SK-N-SH (cell line): ENCODE data around the gene SHROOM3. TPM values are rescaled to one million over a fixed set of nuclear protein-coding genes. Genes with fewer than 3 reads are reported as not detected.

ENCODE experiments used
- CTCF ChIA-PET: fragments of 300-600, 350-600 bp; formaldehyde crosslinking; extraction: SDS; loops from one replicate; lab custom pipeline; 2021; lab: Yijun Ruan, JAX
- POLR2A ChIA-PET: fragments of 350-600 bp; sonication (Branson Sonifier 250); formaldehyde crosslinking; extraction: SDS; loops from one replicate; lab custom pipeline; 2020; ENCODE audit warnings: antibody characterized with exemption, inconsistent platforms; lab: Yijun Ruan, JAX
- DNase-seq: peaks from one replicate; pipeline ENCODE4 v3.0.0; 2012
- H2AFZ ChIP-seq: fragments of 200-600 bp; sonication (generic); 2 replicates; pipeline ENCODE4 v1.8.1; 2016; ENCODE audit warnings: antibody characterized with exemption, mild to moderate bottlenecking, low read depth
- H3F3A ChIP-seq: fragments of 200-600 bp; sonication (generic); replicated peaks from 2 replicates; pipeline ENCODE3; 2016; ENCODE audit warnings: antibody characterized with exemption, mild to moderate bottlenecking; ENCODE audit not compliant: insufficient read depth
- H3K27ac ChIP-seq, 2 experiments: fragments of 200-500 bp in 1 of 2; fragments of 200-600 bp in 1 of 2; sonication (Bioruptor generic) in 1 of 2; sonication (generic), shearing (Covaris generic) in 1 of 2; 2 replicates each; pipeline versions ENCODE4 v1.5.1 to v1.6.1; 2014 to 2016; ENCODE audit warnings: low read depth in 2 of 2, inconsistent platforms in 1 of 2, low read length in 1 of 2, mild to moderate bottlenecking in 1 of 2, mixed read lengths in 1 of 2
- H3K27me3 ChIP-seq: fragments of 200-600 bp; sonication (generic), shearing (Covaris generic); 2 replicates; pipeline ENCODE4 v1.6.1; 2016; ENCODE audit warnings: mixed run types; ENCODE audit not compliant: insufficient read depth
- H3K36me3 ChIP-seq, 2 experiments: fragments of 200-500 bp in 1 of 2; fragments of 200-600 bp in 1 of 2; sonication (Bioruptor generic) in 1 of 2; sonication (generic) in 1 of 2; replicated peaks in 1 of 2; 2 replicates each; pipeline versions ENCODE3 to v1.5.1; 2014 to 2016; ENCODE audit warnings: low read length in 1 of 2, mild to moderate bottlenecking in 1 of 2; ENCODE audit not compliant: insufficient read depth in 2 of 2, control insufficient read depth in 1 of 2
- H3K4me1 ChIP-seq, 2 experiments: fragments of 200-500 bp in 1 of 2; fragments of 200-600 bp in 1 of 2; sonication (Bioruptor generic) in 1 of 2; sonication (generic), shearing (Covaris generic) in 1 of 2; 2 replicates each; pipeline versions ENCODE4 v1.5.1 to v1.6.1; 2014 to 2016; ENCODE audit warnings: low read depth in 1 of 2, low read length in 1 of 2, mixed run types in 1 of 2; ENCODE audit not compliant: insufficient read depth in 2 of 2, control insufficient read depth in 1 of 2
- H3K4me2 ChIP-seq: fragments of 200-600 bp; sonication (generic), shearing (Covaris generic); 2 replicates; pipeline ENCODE4 v1.6.1; 2017; ENCODE audit warnings: mixed run types
- H3K4me3 ChIP-seq, 2 experiments: fragments of 200-500 bp in 1 of 2; fragments of 200-600 bp in 1 of 2; sonication (Bioruptor generic) in 1 of 2; sonication (generic), shearing (Covaris generic) in 1 of 2; 2 replicates each; pipeline versions ENCODE4 v1.5.1 to v1.8.1; 2014 to 2016; ENCODE audit warnings: low read depth in 2 of 2, inconsistent platforms in 1 of 2, low read length in 1 of 2, mild to moderate bottlenecking in 1 of 2, mixed read lengths in 1 of 2, moderate library complexity in 1 of 2
- H3K79me2 ChIP-seq: fragments of 200-600 bp; sonication (generic); 2 replicates; pipeline ENCODE4 v1.8.1; 2017; ENCODE audit warnings: mild to moderate bottlenecking; ENCODE audit not compliant: insufficient read depth
- H3K9ac ChIP-seq: fragments of 200-600 bp; sonication (generic); 2 replicates; pipeline ENCODE4 v1.6.1; 2017; ENCODE audit warnings: mixed run types
- H3K9me2 ChIP-seq: fragments of 200-600 bp; sonication (generic); 2 replicates; pipeline ENCODE4 v1.6.1; 2017; ENCODE audit warnings: mixed run types
- H3K9me3 ChIP-seq: fragments of 200-600 bp; sonication (generic); 2 replicates; pipeline ENCODE4 v1.6.1; 2017; ENCODE audit warnings: mixed run types, mild to moderate bottlenecking, moderate library complexity
- H4K20me1 ChIP-seq: fragments of 200-600 bp; sonication (generic); 2 replicates; pipeline ENCODE4 v1.6.1; 2017; ENCODE audit warnings: mild to moderate bottlenecking, mixed run types; ENCODE audit not compliant: insufficient read depth
- CHD2 ChIP-seq: fragments of 150-350 bp; IDR thresholded peaks from 2 replicates; pipeline ENCODE4 v1.6.1; 2018; ENCODE audit warnings: low read length; ENCODE audit not compliant: partially characterized antibody
- ELF1 ChIP-seq: IDR thresholded peaks from 2 replicates; pipeline ENCODE4 v1.4.0; 2012
- EP300 ChIP-seq, 2 experiments: IDR thresholded peaks; 2 replicates each; pipeline versions ENCODE4 v1.4.0 to v1.6.1; 2012; ENCODE audit warnings: borderline replicate concordance in 1 of 2, low read depth in 1 of 2, low read length in 1 of 2
- FOSL2 ChIP-seq: IDR thresholded peaks from 2 replicates; pipeline ENCODE4 v1.4.0; 2012; ENCODE audit warnings: low read depth, mild to moderate bottlenecking, moderate library complexity, borderline replicate concordance
- FOXJ3 ChIP-seq: sonication (generic); formaldehyde crosslinking; IDR thresholded peaks from 2 replicates; pipeline ENCODE4 v1.5.1; 2020; ENCODE audit warnings: mild to moderate bottlenecking, missing genetic modification reagents
- FOXM1 ChIP-seq: IDR thresholded peaks from 2 replicates; pipeline ENCODE4 v1.4.0; 2012; ENCODE audit warnings: low read depth, mild to moderate bottlenecking
- GATA2 ChIP-seq: sonication (generic); formaldehyde crosslinking; IDR thresholded peaks from 2 replicates; pipeline ENCODE4 v1.5.0; 2020; ENCODE audit warnings: mild to moderate bottlenecking, missing genetic modification reagents
- JUND ChIP-seq: IDR thresholded peaks from 2 replicates; pipeline ENCODE4 v1.4.0; 2012
- MAX ChIP-seq: IDR thresholded peaks from 2 replicates; pipeline ENCODE4 v1.4.0; 2012; ENCODE audit warnings: low read depth
- MEF2A ChIP-seq: IDR thresholded peaks from 2 replicates; pipeline ENCODE4 v1.4.0; 2012; ENCODE audit warnings: low read depth, borderline replicate concordance
- MXI1 ChIP-seq: IDR thresholded peaks from 2 replicates; pipeline ENCODE4 v1.6.1; 2012; ENCODE audit warnings: mild to moderate bottlenecking, low read depth, low read length, improper control_type of control experiment
- NFIC ChIP-seq: IDR thresholded peaks from 2 replicates; pipeline ENCODE4 v1.4.0; 2012; ENCODE audit warnings: borderline replicate concordance
- NRF1 ChIP-seq: IDR thresholded peaks from 2 replicates; pipeline ENCODE4 v1.6.1; 2012; ENCODE audit warnings: low read depth, mild to moderate bottlenecking, low read length
- PBX3 ChIP-seq: IDR thresholded peaks from 2 replicates; pipeline ENCODE4; 2012
- RFX5 ChIP-seq: IDR thresholded peaks from 2 replicates; pipeline ENCODE4 v1.6.1; 2012; ENCODE audit warnings: mild to moderate bottlenecking, improper control_type of control experiment, low read length
- SMC3 ChIP-seq: IDR thresholded peaks from 2 replicates; pipeline ENCODE4 v1.6.1; 2012; ENCODE audit warnings: low read depth, low read length, improper control_type of control experiment
- TAF1 ChIP-seq: IDR thresholded peaks from 2 replicates; pipeline ENCODE4 v1.6.1; 2012; ENCODE audit warnings: low read depth, mild to moderate bottlenecking, low read length, moderate library complexity, borderline replicate concordance
- TCF12 ChIP-seq: IDR thresholded peaks from 2 replicates; pipeline ENCODE4 v1.4.0; 2012
- TEAD4 ChIP-seq: IDR thresholded peaks from 2 replicates; pipeline ENCODE4 v1.4.0; 2012; ENCODE audit warnings: mild to moderate bottlenecking, borderline replicate concordance; ENCODE audit not compliant: insufficient read depth
- USF1 ChIP-seq: IDR thresholded peaks from 2 replicates; pipeline ENCODE4 v1.4.0; 2012; ENCODE audit warnings: low read depth, borderline replicate concordance
- WGBS: methylation state at CpG from one replicate; pipeline ENCODE4 v1.1.6; 2017; ENCODE audit warnings: low lambda C conversion rate; 5-methylcytosine and 5-hydroxymethylcytosine counted together
- polyA plus RNA-seq, 3 experiments: library from polyadenylated mRNA; depleted of rRNA; stranded (reverse); fragments of >200 nt; gene quantifications; 2 replicates each; pipeline ENCODE4 v1.2.3, GENCODE V29; 2012
- TF ChIP-seq, protein P1 (sequence below): fragments of 150-350 bp; IDR thresholded peaks from 2 replicates; pipeline ENCODE4 v1.6.1; 2016; ENCODE audit warnings: mild to moderate bottlenecking, low read depth, low read length
- TF ChIP-seq, protein P2 (sequence below): fragments of 150-350 bp; IDR thresholded peaks from 2 replicates; pipeline ENCODE4 v1.6.1; 2017; ENCODE audit warnings: antibody characterized with exemption, low read length, low read depth, borderline replicate concordance
- TF ChIP-seq, protein P3 (sequence below): IDR thresholded peaks from 2 replicates; pipeline ENCODE4 v1.4.0; 2012; ENCODE audit warnings: low read depth, borderline replicate concordance

SHROOM3 gene
- polyA plus RNA-seq, 1 of the 3 experiments (the other 2 are of a cell fraction), result 4.3 TPM

DNA sequence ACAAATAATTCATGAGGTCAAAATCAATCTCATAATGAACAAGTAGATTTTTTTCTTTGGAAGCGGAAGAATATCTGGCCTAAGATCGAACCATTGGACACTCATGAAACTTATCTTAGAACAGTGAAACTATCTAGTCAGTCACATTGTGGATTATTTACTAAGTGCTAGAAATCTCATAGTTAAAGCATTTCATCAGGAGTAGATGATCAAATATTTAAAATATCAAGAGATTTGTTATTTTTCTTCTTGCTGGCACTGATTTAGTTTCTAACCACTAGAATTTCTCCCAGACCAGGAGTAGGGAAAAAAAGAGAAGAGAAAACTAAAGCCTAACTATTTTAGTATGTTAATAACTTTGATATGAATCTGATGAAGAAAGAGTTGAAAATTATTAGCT, 105.5 kb downstream of the SHROOM3 start (continued):
- TF ChIP-seq JUND (no peak), USF1 (no peak), PBX3 (no peak), EP300 (IDR thresholded peaks at IDR 0.05; ENCODE audit: borderline replicate concordance in 1 of 2, low read depth in 1 of 2, low read length in 1 of 2) (no peak), MXI1 (no peak), RFX5 (no peak), NFIC (no peak), MAX (no peak), MEF2A (no peak)
- TF ChIP-seq, all 33 proteins: peak for 0

GRCh38 chr4:76543378-76543777, 108.3 kb downstream of the SHROOM3 start:
- H2AFZ ChIP-seq, result no peak overlapping the region
- no peaks in the 10 kb centered on the region for H3K27me3 ChIP-seq
- H3K9me3 ChIP-seq, result no peaks in the 10 kb centered on the region
- CTCF ChIA-PET, result no interaction called here
- H3K9ac ChIP-seq, result no peak overlapping the region
- POLR2A ChIA-PET, result no interaction called here
- no peaks in the 10 kb centered on the region for H4K20me1 ChIP-seq
- peaks cover 11 to 29% of the 10 kb centered on the region in 2 experiments for H3K4me1 ChIP-seq
- no peaks in the 10 kb centered on the region for H3K36me3 ChIP-seq
- no peak overlapping the region for H3K4me3 ChIP-seq
- H3K4me2 ChIP-seq, result no peak overlapping the region
- no peaks in the 10 kb centered on the region for H3K79me2 ChIP-seq
- TF ChIP-seq CHD2 (no peak), EP300 (IDR thresholded peaks at IDR 0.05; ENCODE audit: borderline replicate concordance in 1 of 2, low read depth in 1 of 2, low read length in 1 of 2) (no peak), PBX3 (no peak), MXI1 (no peak), NFIC (no peak), FOSL2 (no peak), GATA2 (CRISPR knock-in tag) (no peak), TEAD4 (no peak), SMC3 (no peak), RFX5 (no peak), TAF1 (no peak), FOXJ3 (CRISPR knock-in tag) (no peak), NRF1 (no peak), MEF2A (no peak), FOXM1 (no peak), TCF12 (no peak), ELF1 (no peak)
- TF ChIP-seq, protein P1, sequence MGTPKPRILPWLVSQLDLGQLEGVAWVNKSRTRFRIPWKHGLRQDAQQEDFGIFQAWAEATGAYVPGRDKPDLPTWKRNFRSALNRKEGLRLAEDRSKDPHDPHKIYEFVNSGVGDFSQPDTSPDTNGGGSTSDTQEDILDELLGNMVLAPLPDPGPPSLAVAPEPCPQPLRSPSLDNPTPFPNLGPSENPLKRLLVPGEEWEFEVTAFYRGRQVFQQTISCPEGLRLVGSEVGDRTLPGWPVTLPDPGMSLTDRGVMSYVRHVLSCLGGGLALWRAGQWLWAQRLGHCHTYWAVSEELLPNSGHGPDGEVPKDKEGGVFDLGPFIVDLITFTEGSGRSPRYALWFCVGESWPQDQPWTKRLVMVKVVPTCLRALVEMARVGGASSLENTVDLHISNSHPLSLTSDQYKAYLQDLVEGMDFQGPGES, result no peak
- TF ChIP-seq, protein P2, sequence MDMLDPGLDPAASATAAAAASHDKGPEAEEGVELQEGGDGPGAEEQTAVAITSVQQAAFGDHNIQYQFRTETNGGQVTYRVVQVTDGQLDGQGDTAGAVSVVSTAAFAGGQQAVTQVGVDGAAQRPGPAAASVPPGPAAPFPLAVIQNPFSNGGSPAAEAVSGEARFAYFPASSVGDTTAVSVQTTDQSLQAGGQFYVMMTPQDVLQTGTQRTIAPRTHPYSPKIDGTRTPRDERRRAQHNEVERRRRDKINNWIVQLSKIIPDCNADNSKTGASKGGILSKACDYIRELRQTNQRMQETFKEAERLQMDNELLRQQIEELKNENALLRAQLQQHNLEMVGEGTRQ, result no peak
- TF ChIP-seq, protein P3, sequence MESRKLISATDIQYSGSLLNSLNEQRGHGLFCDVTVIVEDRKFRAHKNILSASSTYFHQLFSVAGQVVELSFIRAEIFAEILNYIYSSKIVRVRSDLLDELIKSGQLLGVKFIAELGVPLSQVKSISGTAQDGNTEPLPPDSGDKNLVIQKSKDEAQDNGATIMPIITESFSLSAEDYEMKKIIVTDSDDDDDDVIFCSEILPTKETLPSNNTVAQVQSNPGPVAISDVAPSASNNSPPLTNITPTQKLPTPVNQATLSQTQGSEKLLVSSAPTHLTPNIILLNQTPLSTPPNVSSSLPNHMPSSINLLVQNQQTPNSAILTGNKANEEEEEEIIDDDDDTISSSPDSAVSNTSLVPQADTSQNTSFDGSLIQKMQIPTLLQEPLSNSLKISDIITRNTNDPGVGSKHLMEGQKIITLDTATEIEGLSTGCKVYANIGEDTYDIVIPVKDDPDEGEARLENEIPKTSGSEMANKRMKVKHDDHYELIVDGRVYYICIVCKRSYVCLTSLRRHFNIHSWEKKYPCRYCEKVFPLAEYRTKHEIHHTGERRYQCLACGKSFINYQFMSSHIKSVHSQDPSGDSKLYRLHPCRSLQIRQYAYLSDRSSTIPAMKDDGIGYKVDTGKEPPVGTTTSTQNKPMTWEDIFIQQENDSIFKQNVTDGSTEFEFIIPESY, result no peak
- TF ChIP-seq, all 33 proteins: peak for 0
- H3K9me2 ChIP-seq, result no peaks in the 10 kb centered on the region
- DNase-seq, result no peak
- no peak overlapping the region for H3K27ac ChIP-seq
- 72% methylated on average over 5 of the region's 5 CpGs for WGBS
- H3F3A ChIP-seq, result peaks cover 41% of the 10 kb centered on the region
